Measurements from ENCODE around the gene PREB.

GRCh38 chr2:27149570-27150405, 15.4 kb upstream of the PREB start:
- TF ChIP-seq CTCF (IDR thresholded peaks at IDR 0.05) = no peak
- TF ChIP-seq POLR2A (IDR thresholded peaks at IDR 0.05) = no peak
- no peak for TF ChIP-seq EP300 (IDR thresholded peaks at IDR 0.05; ENCODE audit: low read depth)
